ENCODE results near the gene SETBP1.

SETBP1 gene

GRCh38 chr18:44967599-44967998 is 286.9 kb downstream of the SETBP1 start:
- no peaks in the 10 kb centered on the region for H3K9me3 ChIP-seq (ENCODE audit: control insufficient read depth, low read length)
- H3K4me3 ChIP-seq (ENCODE audit: extremely low read depth, insufficient read depth, low read length, poor library complexity, severe bottlenecking) = no peak overlapping the region
- 86 to 91% methylated on average over 1 of the region's 1 CpG for WGBS, 2 experiments (ENCODE audit: insufficient coverage in 2 of 2)
- no peak overlapping the region for H3K27ac ChIP-seq (ENCODE audit: low read depth, low read length, severe bottlenecking)
- no peaks in the 10 kb centered on the region for H3K4me1 ChIP-seq (ENCODE audit: control insufficient read depth, insufficient read depth, low read length, poor library complexity, severe bottlenecking)
- H3K36me3 ChIP-seq (ENCODE audit: control insufficient read depth, insufficient read depth, low read length) = peaks cover 4% of the 10 kb centered on the region

GRCh38 chr18:44968336-44968735 is 287.6 kb downstream of the SETBP1 start:
- no peak overlapping the region for H3K4me3 ChIP-seq (ENCODE audit: extremely low read depth, insufficient read depth, low read length, poor library complexity, severe bottlenecking)
- H3K36me3 ChIP-seq (ENCODE audit: control insufficient read depth, insufficient read depth, low read length) = no peaks in the 10 kb centered on the region
- 73 to 82% methylated on average over 2 of the region's 2 CpGs for WGBS, 2 experiments (ENCODE audit: insufficient coverage in 2 of 2)
- H3K27ac ChIP-seq (ENCODE audit: low read depth, low read length, severe bottlenecking) = no peak overlapping the region
- H3K4me1 ChIP-seq (ENCODE audit: control insufficient read depth, insufficient read depth, low read length, poor library complexity, severe bottlenecking) = no peaks in the 10 kb centered on the region
- no peaks in the 10 kb centered on the region for H3K9me3 ChIP-seq (ENCODE audit: control insufficient read depth, low read length)

- Histone ChIP-seq H3K36me3 (ENCODE audit: control insufficient read depth, insufficient read depth, low read length) (no peaks in the 10 kb centered on the region), H3K27ac (ENCODE audit: low read depth, low read length, severe bottlenecking) (no peak overlapping the region), H3K4me3 (ENCODE audit: extremely low read depth, insufficient read depth, low read length, poor library complexity, severe bottlenecking) (no peak overlapping the region), H3K4me1 (ENCODE audit: control insufficient read depth, insufficient read depth, low read length, poor library complexity, severe bottlenecking) (no peaks in the 10 kb centered on the region), H3K9me3 (ENCODE audit: control insufficient read depth, low read length) (no peaks in the 10 kb centered on the region)
- 100% methylated on average over 1 of the region's 5 CpGs; no CpG with 5 or more reads in 1 of the 2 experiments for WGBS, 2 experiments (ENCODE audit: insufficient coverage in 2 of 2)
These were observed 288.6 kb downstream of the SETBP1 start for GRCh38 chr18:44969214-44969795.

GRCh38 chr18:44973282-44973681 is 292.6 kb downstream of the SETBP1 start:
- no peaks in the 10 kb centered on the region for H3K36me3 ChIP-seq (ENCODE audit: control insufficient read depth, insufficient read depth, low read length)
- H3K9me3 ChIP-seq (ENCODE audit: control insufficient read depth, low read length) = no peaks in the 10 kb centered on the region
- H3K4me1 ChIP-seq (ENCODE audit: control insufficient read depth, insufficient read depth, low read length, poor library complexity, severe bottlenecking) = no peaks in the 10 kb centered on the region
- whole genome bisulfite sequencing, 2 experiments (ENCODE audit: insufficient coverage in 2 of 2) = 69 to 86% methylated on average over 2 of the region's 2 CpGs
- no peak overlapping the region for H3K4me3 ChIP-seq (ENCODE audit: extremely low read depth, insufficient read depth, low read length, poor library complexity, severe bottlenecking)
- H3K27ac ChIP-seq (ENCODE audit: low read depth, low read length, severe bottlenecking) = no peak overlapping the region

- 63 to 74% methylated on average over 2 of the region's 2 CpGs for WGBS, 2 experiments (ENCODE audit: insufficient coverage in 2 of 2)
These were observed 293.5 kb downstream of the SETBP1 start for GRCh38 chr18:44974174-44974573.

GRCh38 chr18:44977856-44978255 is 297.2 kb downstream of the SETBP1 start:
- H3K36me3 ChIP-seq (ENCODE audit: control insufficient read depth, insufficient read depth, low read length) = no peaks in the 10 kb centered on the region

More at GRCh38 chr18:44974174-44974573, 293.5 kb downstream of the SETBP1 start:
- no peaks in the 10 kb centered on the region for H3K36me3 ChIP-seq (ENCODE audit: control insufficient read depth, insufficient read depth, low read length)
- no peaks in the 10 kb centered on the region for H3K4me1 ChIP-seq (ENCODE audit: control insufficient read depth, insufficient read depth, low read length, poor library complexity, severe bottlenecking)
- no peak overlapping the region for H3K4me3 ChIP-seq (ENCODE audit: extremely low read depth, insufficient read depth, low read length, poor library complexity, severe bottlenecking)
- no peaks in the 10 kb centered on the region for H3K9me3 ChIP-seq (ENCODE audit: control insufficient read depth, low read length)
- H3K27ac ChIP-seq (ENCODE audit: low read depth, low read length, severe bottlenecking) = no peak overlapping the region

GRCh38 chr18:44979748-44980147 is 299.1 kb downstream of the SETBP1 start:
- WGBS, 2 experiments (ENCODE audit: insufficient coverage in 2 of 2) = 98 to 100% methylated on average over 3 of the region's 3 CpGs
- Histone ChIP-seq H3K27ac (ENCODE audit: low read depth, low read length, severe bottlenecking) (no peak overlapping the region), H3K9me3 (ENCODE audit: control insufficient read depth, low read length) (no peaks in the 10 kb centered on the region), H3K4me1 (ENCODE audit: control insufficient read depth, insufficient read depth, low read length, poor library complexity, severe bottlenecking) (no peaks in the 10 kb centered on the region), H3K4me3 (ENCODE audit: extremely low read depth, insufficient read depth, low read length, poor library complexity, severe bottlenecking) (no peak overlapping the region), H3K36me3 (ENCODE audit: control insufficient read depth, insufficient read depth, low read length) (no peaks in the 10 kb centered on the region)

More at GRCh38 chr18:44977856-44978255, 297.2 kb downstream of the SETBP1 start:
- no peak overlapping the region for H3K4me3 ChIP-seq (ENCODE audit: extremely low read depth, insufficient read depth, low read length, poor library complexity, severe bottlenecking)
- no peaks in the 10 kb centered on the region for H3K4me1 ChIP-seq (ENCODE audit: control insufficient read depth, insufficient read depth, low read length, poor library complexity, severe bottlenecking)
- H3K9me3 ChIP-seq (ENCODE audit: control insufficient read depth, low read length) = no peaks in the 10 kb centered on the region
- 100% methylated on average over 2 of the region's 4 CpGs for WGBS, 2 experiments (ENCODE audit: insufficient coverage in 2 of 2)
- no peak overlapping the region for H3K27ac ChIP-seq (ENCODE audit: low read depth, low read length, severe bottlenecking)

- H3K4me3 ChIP-seq (ENCODE audit: extremely low read depth, insufficient read depth, low read length, poor library complexity, severe bottlenecking) = no peak overlapping the region
- no peaks in the 10 kb centered on the region for H3K36me3 ChIP-seq (ENCODE audit: control insufficient read depth, insufficient read depth, low read length)
- H3K9me3 ChIP-seq (ENCODE audit: control insufficient read depth, low read length) = no peaks in the 10 kb centered on the region
- no peak overlapping the region for H3K27ac ChIP-seq (ENCODE audit: low read depth, low read length, severe bottlenecking)
- no peaks in the 10 kb centered on the region for H3K4me1 ChIP-seq (ENCODE audit: control insufficient read depth, insufficient read depth, low read length, poor library complexity, severe bottlenecking)
- 90 to 98% methylated on average over 5 of the region's 5 CpGs for WGBS, 2 experiments (ENCODE audit: insufficient coverage in 2 of 2)
These were observed 300.4 kb downstream of the SETBP1 start for GRCh38 chr18:44981121-44981520.

GRCh38 chr18:44986933-44987332 is 306.2 kb downstream of the SETBP1 start:
- Histone ChIP-seq H3K4me3 (ENCODE audit: extremely low read depth, insufficient read depth, low read length, poor library complexity, severe bottlenecking) (no peak overlapping the region), H3K36me3 (ENCODE audit: control insufficient read depth, insufficient read depth, low read length) (no peaks in the 10 kb centered on the region), H3K27ac (ENCODE audit: low read depth, low read length, severe bottlenecking) (no peak overlapping the region), H3K9me3 (ENCODE audit: control insufficient read depth, low read length) (peaks cover 4% of the 10 kb centered on the region), H3K4me1 (ENCODE audit: control insufficient read depth, insufficient read depth, low read length, poor library complexity, severe bottlenecking) (no peaks in the 10 kb centered on the region)
- WGBS, 2 experiments (ENCODE audit: insufficient coverage in 2 of 2) = 100% methylated on average over 1 of the region's 3 CpGs

- no peaks in the 10 kb centered on the region for H3K36me3 ChIP-seq (ENCODE audit: control insufficient read depth, insufficient read depth, low read length)
These were observed 306.7 kb downstream of the SETBP1 start for GRCh38 chr18:44987371-44987770.

GRCh38 chr18:44988821-44989587 is 308.3 kb downstream of the SETBP1 start:
- peaks cover 4% of the 10 kb centered on the region for H3K9me3 ChIP-seq (ENCODE audit: control insufficient read depth, low read length)
- no peaks in the 10 kb centered on the region for H3K4me1 ChIP-seq (ENCODE audit: control insufficient read depth, insufficient read depth, low read length, poor library complexity, severe bottlenecking)
- H3K27ac ChIP-seq (ENCODE audit: low read depth, low read length, severe bottlenecking) = no peak overlapping the region
- H3K4me3 ChIP-seq (ENCODE audit: extremely low read depth, insufficient read depth, low read length, poor library complexity, severe bottlenecking) = no peak overlapping the region
- no peaks in the 10 kb centered on the region for H3K36me3 ChIP-seq (ENCODE audit: control insufficient read depth, insufficient read depth, low read length)
- WGBS, 2 experiments (ENCODE audit: insufficient coverage in 2 of 2) = no CpG with 5 or more reads among the region's 1 CpG

More at GRCh38 chr18:44987371-44987770, 306.7 kb downstream of the SETBP1 start:
- WGBS, 2 experiments (ENCODE audit: insufficient coverage in 2 of 2) = 83 to 100% methylated on average over 2 of the region's 4 CpGs
- Histone ChIP-seq H3K4me3 (ENCODE audit: extremely low read depth, insufficient read depth, low read length, poor library complexity, severe bottlenecking) (no peak overlapping the region), H3K4me1 (ENCODE audit: control insufficient read depth, insufficient read depth, low read length, poor library complexity, severe bottlenecking) (no peaks in the 10 kb centered on the region), H3K9me3 (ENCODE audit: control insufficient read depth, low read length) (peaks cover 4% of the 10 kb centered on the region), H3K27ac (ENCODE audit: low read depth, low read length, severe bottlenecking) (no peak overlapping the region)

Data from mesodermal cell (in vitro differentiated cells).